Naive thymus-derived CD4-positive, alpha-beta T cell (primary cell): ENCODE results near the gene SARNP. TPM values are rescaled to one million over a fixed set of nuclear protein-coding genes. Genes with fewer than 3 reads are reported as not detected.
A peak's percentile ranks its signal among the peaks of the same experiment; 100 is the strongest.

Experiments used
- ATAC-seq: fragments of 150-1000 bp; cut with Tn5 transposase; 2 replicates; pipeline ENCODE4 v1.10.0; 2021; ENCODE audit warnings: mild to moderate bottlenecking, moderate library complexity
- CTCF ChIA-PET: fragments of 350-600 bp; sonication (Branson Sonifier 250); formaldehyde crosslinking; loops from one replicate; lab custom pipeline; 2021; ENCODE audit warnings: antibody characterized with exemption; lab: Charles Lee
- POLR2A ChIA-PET: fragments of 350-600 bp; sonication (Branson Sonifier 250); formaldehyde crosslinking; loops from one replicate; lab custom pipeline; 2021; ENCODE audit warnings: antibody characterized with exemption, inconsistent platforms; lab: Charles Lee
- DNase-seq, 9 donors: peaks; one replicate each; pipeline versions ENCODE4 v3.0.0 to v3.0.0-alpha.2; 2020 to 2022; ENCODE audit warnings: mixed read lengths in 1 of 9
- H3K27ac ChIP-seq: one replicate; pipeline ENCODE4 v1.7.0; 2013; ENCODE audit warnings: mild to moderate bottlenecking, low read depth, low read length, moderate library complexity
- H3K27me3 ChIP-seq, 2 donors: one replicate each; pipeline ENCODE4 v1.7.0; 2013; ENCODE audit warnings: low read length in 2 of 2, mild to moderate bottlenecking in 2 of 2, moderate library complexity in 2 of 2; ENCODE audit not compliant: control insufficient read depth in 2 of 2, insufficient read depth in 2 of 2
- H3K36me3 ChIP-seq, 3 experiments: 1 replicate in 2 of 3; 2 replicates in 1 of 3; pipeline ENCODE4 v1.7.0; 2013; ENCODE audit warnings: low read length in 3 of 3, mild to moderate bottlenecking in 3 of 3, moderate library complexity in 1 of 3; ENCODE audit not compliant: insufficient read depth in 3 of 3, control insufficient read depth in 2 of 3
- H3K4me1 ChIP-seq, 2 donors: one replicate each; pipeline ENCODE4 v1.7.0; 2013; ENCODE audit warnings: low read length in 2 of 2, mild to moderate bottlenecking in 2 of 2, moderate library complexity in 1 of 2; ENCODE audit not compliant: control insufficient read depth in 2 of 2, insufficient read depth in 2 of 2
- H3K4me3 ChIP-seq: 2 replicates; pipeline ENCODE4 v1.7.0; 2013; ENCODE audit warnings: mild to moderate bottlenecking, low read length
- H3K9me3 ChIP-seq, 3 experiments: 1 replicate in 2 of 3; 2 replicates in 1 of 3; pipeline ENCODE4 v1.7.0; 2013; ENCODE audit warnings: low read length in 3 of 3; ENCODE audit not compliant: control insufficient read depth in 2 of 3
- H3K27ac Mint-ChIP-seq, 9 donors: one replicate each; pipeline ENCODE4 v1.8.0; 2020 to 2022; ENCODE audit warnings: mixed read lengths in 9 of 9, mild to moderate bottlenecking in 8 of 9, moderate library complexity in 5 of 9, inconsistent platforms in 2 of 9
- H3K27me3 Mint-ChIP-seq, 5 donors: one replicate each; pipeline ENCODE4 v1.8.0; 2021 to 2022; ENCODE audit warnings: mixed read lengths in 5 of 5, mild to moderate bottlenecking in 1 of 5
- H3K36me3 Mint-ChIP-seq, 5 donors: one replicate each; pipeline ENCODE4 v1.8.0; 2020 to 2022; ENCODE audit warnings: mixed read lengths in 5 of 5, mild to moderate bottlenecking in 3 of 5, inconsistent platforms in 1 of 5
- H3K4me1 Mint-ChIP-seq, 7 donors: one replicate each; pipeline ENCODE4 v1.8.0; 2020 to 2022; ENCODE audit warnings: mixed read lengths in 7 of 7, mild to moderate bottlenecking in 3 of 7, inconsistent platforms in 1 of 7
- H3K4me3 Mint-ChIP-seq, 10 donors: one replicate each; pipeline ENCODE4 v1.8.0; 2020 to 2022; ENCODE audit warnings: mild to moderate bottlenecking in 10 of 10, mixed read lengths in 10 of 10, moderate library complexity in 6 of 10, inconsistent platforms in 2 of 10
- H3K9me3 Mint-ChIP-seq, 11 donors: one replicate each; pipeline ENCODE4 v1.8.0; 2020 to 2022; ENCODE audit warnings: mixed read lengths in 11 of 11, mild to moderate bottlenecking in 4 of 11, inconsistent platforms in 1 of 11, moderate library complexity in 1 of 11
- intact Hi-C, 2 donors: fragments of 100-400 bp; cut with micrococcal nuclease; formaldehyde crosslinking; loops; one replicate each; pipeline ENCODE4 v1.15.1; 2023
- polyA plus RNA-seq, 2 donors: library from polyadenylated mRNA; unstranded; fragments of 300-500 nt; fragmentation: Illumina TruSeq; gene quantifications; one replicate each; pipeline ENCODE4 v1.2.3, GENCODE V29; 2021
- total RNA-seq, 6 experiments: library from RNA in 5 of 6; stranded (reverse) in 5 of 6; gene quantifications; 1 replicate in 5 of 6; 2 replicates in 1 of 6; pipeline ENCODE4 v1.2.3 and lab custom pipeline; 2021 to 2026

SARNP gene
- total and polyA plus RNA-seq, 7 experiments from 2014 or later: 28.0 to 115 (median 43.5) TPM

DNA sequence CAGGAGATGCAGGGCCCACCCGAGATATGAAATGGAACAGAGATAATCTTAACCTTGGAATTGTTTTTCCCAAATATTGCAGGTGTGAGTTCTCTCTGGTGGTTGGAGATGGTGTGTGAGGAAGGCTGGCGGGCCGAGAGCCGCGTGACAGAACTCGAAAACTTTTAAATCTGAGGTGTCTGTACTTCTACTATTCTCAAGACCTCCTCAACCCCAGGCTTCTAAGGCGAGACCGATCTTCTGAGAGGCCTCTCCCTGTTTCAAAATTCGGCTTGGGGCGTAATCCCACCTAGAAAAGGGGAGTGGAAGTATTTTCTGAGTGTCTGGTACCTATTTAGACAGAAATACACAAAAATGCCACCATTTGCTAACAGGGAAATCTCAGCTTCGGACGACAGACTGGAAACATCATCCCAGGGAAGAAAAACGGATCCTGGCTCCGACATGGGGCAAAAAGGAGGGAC is 611 bp downstream of the SARNP start:
- no peak overlapping the region for H3K27ac Mint-ChIP-seq

GRCh38 chr12:55815473-55815872 is 2.1 kb downstream of the SARNP start:
- H3K27me3 ChIP-seq: no peaks in the 10 kb centered on the region
- intact Hi-C loops: loop anchor here in 1 of 2 donors (5.0 kb wide), 2 partner anchors 377 to 1272 kb away; partner anchors contain the start of gene NAB2
- Mint-ChIP-seq H3K27ac (peak overlapping the region in 1 of 9 donors; percentile 38), H3K36me3 (peaks cover 0 to 32% (median 11%) of the 10 kb centered on the region in 5 donors), H3K27me3 (no peaks in the 10 kb centered on the region), H3K4me1 (peaks cover 46 to 61% (median 50%) of the 10 kb centered on the region in 7 donors), H3K4me3 (peak overlapping the region in 7 of 10 donors; percentile 17 to 79 (median 55)), H3K9me3 (peaks cover 0 to 2% (median 0%) of the 10 kb centered on the region in 11 donors)
- H3K4me1 ChIP-seq: peaks cover 22 to 47% of the 10 kb centered on the region in 2 donors
- CTCF ChIA-PET: interaction anchor here (0.6 to 1.2 kb wide), 3 partner anchors 40 to 91 kb away, joined by 3 to 5 read pairs (median 3); no protein-coding TSS in a partner anchor
- no peaks in the 10 kb centered on the region for H3K9me3 ChIP-seq
- ATAC-seq: no peak
- DNase-seq: no peak
- H3K36me3 ChIP-seq: peaks cover 7 to 22% (median 14%) of the 10 kb centered on the region in 3 experiments
- H3K4me3 ChIP-seq: no peak overlapping the region
- H3K27ac ChIP-seq: peak overlapping the region; percentile 15
- POLR2A ChIA-PET: interaction anchor here (0.9 to 10.9 kb wide), 4 partner anchors 14 to 116 kb away, joined by 4 to 243 read pairs (median 80); partner anchors contain the start of genes DGKA, DNAJC14 and PYM1

More for the DNA sequence above, 611 bp downstream of the SARNP start:
- H3K9me3 Mint-ChIP-seq: peaks cover 0 to 2% (median 0%) of the 10 kb centered on the region in 11 donors
- no peak for DNase-seq
- Histone ChIP-seq H3K27me3 (no peaks in the 10 kb centered on the region), H3K9me3 (no peaks in the 10 kb centered on the region), H3K4me3 (peak overlapping the region; percentile 94), H3K4me1 (peaks cover 22 to 47% of the 10 kb centered on the region in 2 donors), H3K27ac (peak overlapping the region; percentile 88), H3K36me3 (peaks cover 7 to 34% (median 22%) of the 10 kb centered on the region in 3 experiments)
- ChIA-PET CTCF (interaction anchor here (0.6 to 6.0 kb wide), 7 partner anchors 13 to 648 kb away, joined by 4 to 43 read pairs (median 5); partner anchors contain the start of genes DNAJC14 and PYM1), POLR2A (interaction anchor here (0.5 to 10.9 kb wide), 20 partner anchors 10 to 908 kb away, joined by 3 to 243 read pairs (median 8); partner anchors contain the start of genes BLOC1S1, DGKA, DNAJC14 and NACA)
- ATAC-seq: no peak
- intact Hi-C loops: loop anchor here (1.0 to 5.0 kb wide), 15 partner anchors 12 to 1706 kb away; partner anchors contain the start of genes DNAJC14 (in 2 of the 2), PA2G4 (in 2 of the 2), ZC3H10 (in 2 of the 2) and BLOC1S1 (in 1 of the 2)
- peaks cover 38 to 49% (median 43%) of the 10 kb centered on the region in 7 donors for H3K4me1 Mint-ChIP-seq
- H3K36me3 Mint-ChIP-seq: peaks cover 0 to 30% (median 12%) of the 10 kb centered on the region in 5 donors
- H3K27me3 Mint-ChIP-seq: no peaks in the 10 kb centered on the region
- no peak overlapping the region for H3K4me3 Mint-ChIP-seq

- H3K27me3 ChIP-seq: no peaks in the 10 kb centered on the region
- DNase-seq (no peak), ATAC-seq (no peak)
- intact Hi-C loops: no loop called here
- peaks cover 1 to 14% (median 2%) of the 10 kb centered on the region in 3 experiments for H3K36me3 ChIP-seq
- ChIA-PET POLR2A (interaction anchor here (0.5 to 10.9 kb wide), 5 partner anchors 10 to 134 kb away, joined by 3 to 243 read pairs (median 4); partner anchors contain the start of genes DGKA and PYM1), CTCF (interaction anchor here (1.1 kb wide), 1 partner anchor 90 kb away, joined by 3 read pairs; no protein-coding TSS in a partner anchor)
- H3K9me3 ChIP-seq: no peaks in the 10 kb centered on the region
- Mint-ChIP-seq H3K27me3 (no peaks in the 10 kb centered on the region), H3K9me3 (peaks cover 0 to 2% (median 0%) of the 10 kb centered on the region in 11 donors), H3K36me3 (peaks cover 0 to 22% (median 10%) of the 10 kb centered on the region in 5 donors), H3K27ac (peak overlapping the region in 7 of 9 donors; percentile 3 to 64 (median 26)), H3K4me3 (peak overlapping the region in 5 of 10 donors; percentile 1 to 62 (median 55)), H3K4me1 (peaks cover 42 to 68% (median 54%) of the 10 kb centered on the region in 7 donors)
- H3K27ac ChIP-seq: no peak overlapping the region
- no peak overlapping the region for H3K4me3 ChIP-seq
- H3K4me1 ChIP-seq: peaks cover 20 to 45% of the 10 kb centered on the region in 2 donors
Observed at GRCh38 chr12:55814257-55814656, 3.3 kb downstream of the SARNP start.

DNA sequence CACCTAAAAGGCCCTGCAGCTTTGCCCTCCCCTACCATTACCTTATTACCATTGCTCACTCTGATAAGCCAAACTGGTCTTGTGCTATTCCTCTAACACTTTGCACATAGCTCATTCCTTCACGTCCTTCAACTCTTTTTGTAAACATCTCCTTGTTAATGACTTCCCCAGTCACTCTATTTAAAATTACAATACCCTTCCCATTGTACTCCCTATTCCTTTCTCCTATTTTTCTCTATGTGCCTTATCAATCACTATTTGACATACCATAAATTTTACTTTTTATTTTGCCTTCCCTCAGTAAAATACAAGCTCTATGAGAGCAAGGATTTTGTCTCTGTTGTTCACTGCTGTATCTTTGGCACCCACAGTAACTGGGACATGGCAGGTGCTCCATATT is 5.4 kb downstream of the SARNP start:
- no peak overlapping the region for H3K4me3 ChIP-seq
- H3K27ac Mint-ChIP-seq: peak overlapping the region in 7 of 9 donors; percentile 20 to 78 (median 25)
- no peak overlapping the region for H3K27ac ChIP-seq
- peaks cover 10 to 36% of the 10 kb centered on the region in 2 donors for H3K4me1 ChIP-seq
- ChIA-PET CTCF (interaction anchor here (1.0 to 1.2 kb wide), 3 partner anchors 118 to 174 kb away, joined by 3 read pairs; no protein-coding TSS in a partner anchor), POLR2A (interaction anchor here (0.7 to 10.9 kb wide), 4 partner anchors 12 to 132 kb away, joined by 3 to 243 read pairs (median 4); partner anchors contain the start of genes DGKA and PYM1)
- H3K4me3 Mint-ChIP-seq: peak overlapping the region in 2 of 10 donors; percentile 4 to 18
- ATAC-seq: no peak
- H3K36me3 Mint-ChIP-seq: peaks cover 0 to 22% (median 12%) of the 10 kb centered on the region in 5 donors
- H3K27me3 Mint-ChIP-seq: no peaks in the 10 kb centered on the region
- no peak for DNase-seq
- H3K9me3 Mint-ChIP-seq: peaks cover 0 to 2% (median 0%) of the 10 kb centered on the region in 11 donors
- H3K9me3 ChIP-seq: no peaks in the 10 kb centered on the region
- H3K27me3 ChIP-seq: no peaks in the 10 kb centered on the region
- peaks cover 32 to 71% (median 56%) of the 10 kb centered on the region in 7 donors for H3K4me1 Mint-ChIP-seq
- peaks cover 0 to 18% (median 6%) of the 10 kb centered on the region in 3 experiments for H3K36me3 ChIP-seq
- intact Hi-C loops: no loop called here

GRCh38 chr12:55809274-55809673 is 8.2 kb downstream of the SARNP start:
- Histone ChIP-seq H3K9me3 (no peaks in the 10 kb centered on the region), H3K4me1 (peaks cover 0 to 14% of the 10 kb centered on the region in 2 donors), H3K4me3 (no peak overlapping the region), H3K36me3 (peaks cover 0 to 17% (median 6%) of the 10 kb centered on the region in 3 experiments), H3K27ac (no peak overlapping the region), H3K27me3 (no peaks in the 10 kb centered on the region)
- DNase-seq (no peak), ATAC-seq (no peak)
- POLR2A ChIA-PET: interaction anchor here (1.3 kb wide), 1 partner anchor 54 kb away, joined by 4 read pairs; no protein-coding TSS in a partner anchor
- H3K4me3 Mint-ChIP-seq: no peak overlapping the region
- peaks cover 0 to 1% (median 0%) of the 10 kb centered on the region in 11 donors for H3K9me3 Mint-ChIP-seq
- H3K27me3 Mint-ChIP-seq: no peaks in the 10 kb centered on the region
- CTCF ChIA-PET: interaction anchor here (1.2 to 2.0 kb wide), 2 partner anchors 9 to 131 kb away, joined by 4 to 6 read pairs; partner anchors contain the start of genes ORMDL2 and SARNP
- peaks cover 29 to 58% (median 51%) of the 10 kb centered on the region in 7 donors for H3K4me1 Mint-ChIP-seq
- peaks cover 0 to 27% (median 15%) of the 10 kb centered on the region in 5 donors for H3K36me3 Mint-ChIP-seq
- intact Hi-C loops: no loop called here
- H3K27ac Mint-ChIP-seq: no peak overlapping the region

GRCh38 chr12:55806982-55807381 is 10.5 kb downstream of the SARNP start:
- Histone ChIP-seq H3K9me3 (no peaks in the 10 kb centered on the region), H3K27me3 (no peaks in the 10 kb centered on the region), H3K36me3 (peaks cover 0 to 30% (median 6%) of the 10 kb centered on the region in 3 experiments), H3K4me1 (no peaks in the 10 kb centered on the region), H3K27ac (no peak overlapping the region), H3K4me3 (no peak overlapping the region)
- peaks cover 0 to 23% (median 13%) of the 10 kb centered on the region in 5 donors for H3K36me3 Mint-ChIP-seq
- CTCF ChIA-PET: interaction anchor here (0.7 to 1.2 kb wide), 2 partner anchors 28 to 133 kb away, joined by 3 read pairs; no protein-coding TSS in a partner anchor
- peaks cover 18 to 49% (median 43%) of the 10 kb centered on the region in 7 donors for H3K4me1 Mint-ChIP-seq
- no peak overlapping the region for H3K4me3 Mint-ChIP-seq
- H3K27me3 Mint-ChIP-seq: no peaks in the 10 kb centered on the region
- DNase-seq: no peak
- POLR2A ChIA-PET: interaction anchor here (0.7 kb wide), 1 partner anchor 128 kb away, joined by 3 read pairs; no protein-coding TSS in a partner anchor
- H3K9me3 Mint-ChIP-seq: no peaks in the 10 kb centered on the region
- no peak for ATAC-seq
- intact Hi-C loops: no loop called here
- H3K27ac Mint-ChIP-seq: peak overlapping the region in 1 of 9 donors; percentile 43
